ENCODE results near the gene UBA1.

DNA sequence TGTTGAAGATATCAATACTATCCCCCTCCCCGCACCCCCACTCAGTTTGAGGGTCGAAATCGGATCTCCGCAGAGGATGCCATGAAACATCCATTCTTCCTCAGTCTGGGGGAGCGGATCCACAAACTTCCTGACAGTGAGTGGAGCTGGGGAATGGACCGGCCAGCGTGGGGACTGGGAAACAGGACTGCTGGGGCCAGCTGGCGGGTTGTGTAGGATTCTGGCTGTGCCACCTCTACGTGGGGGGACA is 33.6 kb downstream of the UBA1 start:
- TF ChIP-seq EZH2phosphoT487 (IDR thresholded peaks at IDR 0.05; ENCODE audit: low read length), result no peak
- TF ChIP-seq CTCF (IDR thresholded peaks at IDR 0.05; ENCODE audit: low read length), result no peak

Measured in MM.1S (cell line).